GM19395 (cell line): ENCODE data around the gene RANBP3.
A peak's percentile ranks its signal among the peaks of the same experiment; 100 is the strongest.

Source experiments
- ATAC-seq: cut with Tn5 transposase; IDR thresholded peaks from one replicate; pipeline ENCODE4 v1.9.1; 2021; ENCODE audit warnings: mild to moderate bottlenecking, moderate library complexity; ENCODE audit not compliant: unreplicated experiment

RANBP3 gene

DNA sequence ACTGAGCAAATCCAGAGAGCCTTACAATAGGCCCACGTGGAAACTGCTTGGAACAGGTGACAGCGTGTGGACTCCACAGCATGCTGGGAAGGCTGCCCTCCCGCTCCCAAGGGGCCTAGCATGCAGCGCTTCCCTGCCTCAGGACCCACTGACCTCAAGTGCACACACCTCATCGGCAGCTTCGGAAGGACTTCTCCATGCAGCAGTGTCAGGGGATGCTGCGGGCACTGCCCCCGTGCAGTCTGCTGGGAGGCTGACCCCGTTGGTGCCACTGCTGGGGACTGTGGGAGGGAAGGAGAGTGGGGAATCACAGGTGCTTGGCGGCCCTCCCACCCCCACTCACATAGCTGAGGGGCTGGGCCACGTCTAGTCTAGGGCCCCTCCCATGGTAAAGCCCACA, 46.7 kb downstream of the RANBP3 start:
- ATAC-seq = no peak

- no peak for ATAC-seq
These were observed 48.3 kb downstream of the RANBP3 start for GRCh38 chr19:5929625-5930024.

- no peak for ATAC-seq
These were observed 48.8 kb downstream of the RANBP3 start for GRCh38 chr19:5929179-5929578.

DNA sequence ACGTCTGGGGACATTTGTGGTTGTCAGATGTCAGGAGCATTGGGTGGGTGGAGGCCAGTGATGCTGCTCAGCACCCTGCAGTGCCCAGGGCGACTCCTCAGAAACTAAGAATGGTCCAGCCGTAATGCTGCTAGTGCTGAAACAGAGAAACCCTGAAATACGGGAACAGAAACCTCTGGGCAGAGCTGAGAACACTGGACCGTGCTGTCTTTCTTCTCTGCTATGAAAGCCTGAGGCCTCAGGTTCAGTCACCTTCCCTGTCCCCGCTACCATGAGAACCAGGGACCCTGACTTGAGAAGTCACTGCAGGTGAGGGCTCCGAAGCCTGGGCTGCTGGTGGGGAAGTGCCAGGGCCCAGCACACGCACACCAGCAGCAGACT, 50.5 kb downstream of the RANBP3 start:
- ATAC-seq = peak; percentile 60

DNA sequence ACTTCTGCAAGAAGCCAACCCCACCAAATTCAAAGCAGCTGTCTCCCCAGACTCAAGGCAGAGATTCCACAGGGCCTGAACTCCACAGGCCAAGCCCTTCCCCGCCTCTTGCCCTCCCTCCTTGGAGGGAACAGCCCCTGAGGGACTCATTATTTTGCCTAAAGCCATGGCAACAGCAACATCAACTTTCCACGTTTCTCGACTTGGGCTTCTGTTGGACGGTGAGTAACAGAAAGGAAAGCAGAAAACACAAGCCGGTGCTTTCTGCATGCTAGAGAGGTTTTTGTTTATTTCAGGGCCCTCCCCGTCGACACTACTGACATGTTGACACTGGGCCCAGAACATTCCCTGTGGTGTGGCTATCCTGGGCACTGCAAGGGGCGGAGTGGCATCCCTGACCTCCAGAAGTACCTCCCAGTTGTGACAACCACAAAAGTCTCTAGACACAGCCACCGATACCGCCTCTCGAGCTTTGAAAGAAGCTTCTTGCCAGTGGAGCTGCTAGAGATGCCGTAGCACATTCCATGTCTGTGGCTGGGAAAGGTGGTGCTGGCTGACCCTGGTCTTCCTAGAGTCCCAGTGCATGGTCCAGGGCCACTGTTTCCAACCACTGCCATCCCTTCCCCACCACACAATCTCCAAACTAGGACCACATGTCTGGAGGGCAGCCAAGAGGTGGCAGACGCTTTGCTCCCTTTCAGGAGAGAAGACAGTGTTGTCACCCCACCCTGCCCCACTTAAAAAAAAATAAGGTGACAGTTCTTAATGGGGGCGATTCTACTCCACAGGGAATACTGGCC, 51.1 kb downstream of the RANBP3 start:
- no peak for ATAC-seq

GRCh38 chr19:5925830-5926427, 52.0 kb downstream of the RANBP3 start:
- ATAC-seq = no peak

- ATAC-seq = no peak
These were observed 54.6 kb downstream of the RANBP3 start for GRCh38 chr19:5923356-5923755.

GRCh38 chr19:5922161-5922545, 55.8 kb downstream of the RANBP3 start:
- ATAC-seq = no peak

DNA sequence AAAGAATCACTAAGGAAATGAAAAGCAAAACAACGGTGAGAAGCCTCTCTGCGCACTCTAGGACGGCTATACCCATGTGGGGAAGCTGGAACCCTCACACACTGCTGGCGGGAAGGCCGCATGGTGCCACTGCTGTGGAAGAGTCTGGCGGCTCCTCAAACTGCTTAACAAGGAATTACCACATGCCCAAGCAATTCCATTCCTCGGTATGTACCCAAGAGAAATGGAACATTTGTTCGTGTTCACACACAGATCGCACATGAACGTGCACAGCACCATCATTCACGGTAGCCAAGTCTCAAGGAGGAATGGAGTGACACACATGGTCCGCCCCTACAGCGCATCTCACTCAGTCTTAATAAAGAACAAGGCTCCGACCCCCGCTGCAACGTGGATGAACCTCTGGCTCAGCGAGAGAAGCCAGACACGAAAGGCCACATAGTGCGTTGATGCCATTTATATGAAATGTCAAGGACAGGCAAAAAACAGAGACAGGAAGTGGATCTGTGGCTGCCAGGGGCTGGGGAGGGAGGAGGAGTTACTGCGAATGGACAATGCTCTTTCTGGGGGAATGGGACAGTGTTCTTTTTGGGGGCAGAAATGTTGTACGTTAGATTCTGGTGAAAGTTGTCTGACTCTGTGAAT, 56.3 kb downstream of the RANBP3 start:
- ATAC-seq = no peak

- ATAC-seq = no peak
These were observed 59.4 kb downstream of the RANBP3 start for GRCh38 chr19:5918463-5919079.

GRCh38 chr19:5917431-5918107, 60.4 kb downstream of the RANBP3 start:
- no peak for ATAC-seq

DNA sequence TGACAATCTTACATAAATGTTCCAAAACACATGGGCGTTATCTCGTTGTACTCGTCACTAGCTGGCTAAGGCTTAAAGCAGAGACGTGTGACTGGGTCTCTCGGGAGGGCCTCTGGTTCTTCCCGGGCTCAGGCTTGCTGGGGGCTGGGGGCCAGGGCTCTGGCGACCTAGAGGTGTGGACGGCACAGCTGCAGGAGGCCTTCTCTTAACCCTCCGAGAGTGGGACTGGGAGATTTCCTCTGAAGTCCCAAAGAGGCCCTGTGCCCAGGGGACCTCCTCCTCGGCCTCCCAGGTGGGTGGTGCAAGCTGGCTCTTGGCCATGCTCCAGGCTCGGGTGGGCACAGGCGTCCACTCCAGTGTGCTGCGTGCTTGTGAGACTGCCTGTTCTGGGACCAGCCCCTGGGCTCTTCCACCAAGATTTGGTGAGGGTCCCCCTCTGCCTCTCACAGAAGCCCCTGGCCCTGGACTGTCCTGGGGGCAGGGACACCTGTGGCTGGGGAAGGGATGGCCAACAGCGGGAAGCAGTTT, 61.7 kb downstream of the RANBP3 start:
- ATAC-seq = no peak

DNA sequence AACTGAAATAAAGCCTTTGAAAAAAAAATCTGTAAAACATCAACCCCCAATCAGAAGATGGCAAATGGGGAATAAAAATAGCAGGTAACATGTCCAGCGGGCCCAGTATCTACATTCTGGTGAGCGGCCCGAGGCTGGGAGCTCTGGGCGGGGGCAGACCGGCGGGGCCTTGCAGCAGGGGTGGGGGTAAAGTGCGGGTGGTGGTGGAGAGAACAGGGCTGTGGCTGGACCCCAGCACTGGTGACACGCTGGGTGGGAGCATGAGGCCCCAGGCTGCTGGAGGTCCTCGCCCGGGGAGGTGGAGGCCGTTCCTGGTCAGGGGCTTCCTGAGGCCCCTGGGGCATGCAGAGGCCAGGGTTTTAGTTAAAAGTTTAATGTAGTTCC, 62.2 kb downstream of the RANBP3 start:
- no peak for ATAC-seq

- ATAC-seq = no peak
These were observed 62.8 kb downstream of the RANBP3 start for GRCh38 chr19:5914946-5915781.

- ATAC-seq = no peak
These were observed 63.6 kb downstream of the RANBP3 start for GRCh38 chr19:5914358-5914774.

DNA sequence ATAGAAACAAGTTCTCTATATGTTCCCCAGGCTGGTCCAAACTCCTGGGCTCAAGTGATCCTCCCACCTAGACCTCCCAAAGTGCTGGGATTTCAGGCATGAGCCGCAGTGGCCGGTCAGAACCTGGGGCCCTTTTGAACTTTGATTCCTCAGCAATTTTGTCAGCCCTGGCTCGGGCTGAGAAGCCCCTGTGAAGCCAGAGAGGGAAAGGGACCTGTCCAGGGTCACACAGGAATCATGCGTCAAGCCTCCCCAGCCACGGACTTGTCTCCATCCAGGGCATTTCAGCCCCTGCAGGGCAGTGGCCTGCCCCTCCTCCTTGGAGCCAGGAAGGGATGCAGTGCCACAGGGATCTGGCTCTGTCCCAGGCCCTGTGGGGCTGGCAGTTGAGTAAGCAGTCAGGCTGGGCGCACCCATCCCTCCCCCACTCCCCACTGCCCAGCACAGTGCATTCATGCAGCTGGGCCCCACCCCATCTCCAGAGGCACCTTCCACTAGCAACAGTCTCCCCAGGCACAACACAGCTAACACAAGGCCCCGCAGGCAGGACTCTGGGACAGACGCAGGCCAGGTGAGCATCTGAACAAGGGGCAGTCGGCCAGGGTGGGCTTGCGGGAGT, 64.1 kb downstream of the RANBP3 start, which contains the start of gene CAPS:
TSS of gene CAPS (plus strand) at position 516 of the 619 bp plus-strand sequence. CDS start 153 bp downstream, outside the sequence.
- ATAC-seq = no peak

- no peak for ATAC-seq
These were observed 66.6 kb downstream of the RANBP3 start for GRCh38 chr19:5911366-5911765.

- no peak for ATAC-seq
These were observed 67.4 kb downstream of the RANBP3 start for GRCh38 chr19:5910638-5910907.

DNA sequence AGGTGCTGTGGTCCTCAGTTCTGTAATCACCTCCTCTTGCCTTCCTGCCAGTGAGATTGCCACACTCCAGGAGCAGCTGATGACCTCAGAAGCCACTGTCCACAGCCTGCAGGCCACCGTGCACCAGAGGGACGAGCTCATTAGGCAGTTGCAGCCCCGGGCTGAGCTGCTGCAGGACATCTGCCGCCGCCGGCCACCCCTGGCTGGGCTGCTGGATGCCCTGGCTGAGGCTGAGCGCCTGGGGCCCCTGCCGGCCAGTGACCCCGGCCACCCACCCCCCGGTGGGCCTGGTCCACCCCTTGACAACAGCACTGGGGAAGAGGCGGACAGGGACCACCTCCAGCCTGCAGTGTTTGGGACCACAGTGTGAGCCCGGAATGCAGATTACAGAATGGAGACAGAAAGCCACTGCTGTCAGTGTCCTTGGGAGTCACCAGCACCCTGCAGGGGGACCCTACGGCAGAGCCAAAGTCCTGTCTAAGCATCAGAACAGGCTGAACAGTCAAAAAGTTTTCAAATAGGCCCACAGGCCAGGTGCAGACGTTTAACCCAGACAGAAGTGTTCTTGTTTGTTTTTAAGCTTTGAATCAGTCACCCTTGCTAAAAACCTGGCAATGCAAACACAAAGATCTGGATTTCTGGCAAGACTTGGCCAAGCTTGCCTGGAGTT, 69.0 kb downstream of the RANBP3 start:
- ATAC-seq = no peak
